Neutrophil (primary cell): Measurements from ENCODE around the gene TNFRSF14.

Experiments
- H3K27ac ChIP-seq: fragments of 200-600 bp; sonication (generic); 2 replicates; pipeline ENCODE4 v1.5.1; 2016; ENCODE audit warnings: mild to moderate bottlenecking, moderate library complexity
- H3K27me3 ChIP-seq: fragments of 200-600 bp; sonication (generic); 2 replicates; pipeline ENCODE4 v1.6.0; 2016; ENCODE audit warnings: mild to moderate bottlenecking
- H3K36me3 ChIP-seq: fragments of 200-600 bp; sonication (generic); 2 replicates; pipeline ENCODE4 v1.5.1; 2017
- H3K4me1 ChIP-seq, 2 experiments: fragments of 200-600 bp in 1 of 2; sonication (generic) in 1 of 2; 1 replicate in 1 of 2; 2 replicates in 1 of 2; pipeline versions ENCODE4 v1.5.1 to v1.6.1; 2013 to 2016; ENCODE audit warnings: low read depth in 1 of 2, low read length in 1 of 2, mild to moderate bottlenecking in 1 of 2, moderate library complexity in 1 of 2; ENCODE audit not compliant: control insufficient read depth in 1 of 2, insufficient read depth in 1 of 2
- H3K4me3 ChIP-seq, 2 experiments: fragments of 200-600 bp in 1 of 2; sonication (generic) in 1 of 2; 1 replicate in 1 of 2; 2 replicates in 1 of 2; pipeline ENCODE4 v1.5.1; 2013 to 2016; ENCODE audit warnings: low read depth in 1 of 2, low read length in 1 of 2, mild to moderate bottlenecking in 1 of 2, moderate library complexity in 1 of 2
- H3K9me3 ChIP-seq: fragments of 200-600 bp; sonication (generic); 2 replicates; pipeline ENCODE4 v1.5.1; 2016
- CTCF ChIP-seq: fragments of 200-600 bp; sonication (generic); IDR thresholded peaks from 2 replicates; pipeline ENCODE4 v1.5.1; 2016; ENCODE audit warnings: antibody characterized with exemption

TNFRSF14 gene

GRCh38 chr1:2556277-2556677, at the start of gene TNFRSF14:
TNFRSF14 (plus strand) TSS chr1:2556371; CDS start chr1:2556665, 294 bp downstream.
- Histone ChIP-seq H3K27ac (peak within 1 kb of the TSS; percentile 99), H3K27me3 (no peaks in the 10 kb centered on the region), H3K9me3 (no peaks in the 10 kb centered on the region), H3K4me3 (peak within 1 kb of the TSS; percentile 93 to 98), H3K36me3 (peaks cover 39% of the 10 kb centered on the region), H3K4me1 (peaks cover 42 to 44% of the 10 kb centered on the region in 2 experiments)
- peak; percentile 61 for TF ChIP-seq CTCF

GRCh38 chr1:2506901-2507565, 49.1 kb upstream of the TNFRSF14 start:
- TF ChIP-seq CTCF, result no peak
- Histone ChIP-seq H3K4me1 (no peaks in the 10 kb centered on the region), H3K36me3 (peaks cover 52% of the 10 kb centered on the region), H3K27me3 (peaks cover 11% of the 10 kb centered on the region), H3K4me3 (no peak overlapping the region), H3K9me3 (no peaks in the 10 kb centered on the region), H3K27ac (no peak overlapping the region)

- Histone ChIP-seq H3K27me3 (peaks cover 11% of the 10 kb centered on the region), H3K4me3 (no peak overlapping the region), H3K9me3 (no peaks in the 10 kb centered on the region), H3K4me1 (no peaks in the 10 kb centered on the region), H3K27ac (no peak overlapping the region), H3K36me3 (peaks cover 60% of the 10 kb centered on the region)
- TF ChIP-seq CTCF, result no peak
Measured at GRCh38 chr1:2507744-2508155, 48.4 kb upstream of the TNFRSF14 start.

GRCh38 chr1:2508180-2508579, 48.0 kb upstream of the TNFRSF14 start:
- Histone ChIP-seq H3K27me3 (peaks cover 11% of the 10 kb centered on the region), H3K4me1 (no peaks in the 10 kb centered on the region), H3K9me3 (no peaks in the 10 kb centered on the region), H3K27ac (no peak overlapping the region), H3K36me3 (peaks cover 64% of the 10 kb centered on the region), H3K4me3 (no peak overlapping the region)
- TF ChIP-seq CTCF, result no peak

GRCh38 chr1:2508751-2509150, 47.4 kb upstream of the TNFRSF14 start:
- Histone ChIP-seq H3K27ac (no peak overlapping the region), H3K27me3 (peaks cover 6% of the 10 kb centered on the region), H3K36me3 (peaks cover 70% of the 10 kb centered on the region), H3K9me3 (no peaks in the 10 kb centered on the region), H3K4me1 (no peaks in the 10 kb centered on the region), H3K4me3 (no peak overlapping the region)
- no peak for TF ChIP-seq CTCF
